ENCODE data around the gene MCC.
"Not testable (repeated sequence)": the region's sequence is repeated elsewhere in the genome, so short reads cannot be mapped to it uniquely, and the experiment has no call there.

The MCC gene

GRCh38 chr5:113463032-113463431 lies 25.2 kb downstream of the MCC start:
- Histone ChIP-seq H3K79me2 (ENCODE audit: low read length) (no peaks in the 10 kb centered on the region), H3K27ac (ENCODE audit: low read length) (no peak overlapping the region), H3K4me2 (ENCODE audit: low read depth, low read length) (no peak overlapping the region), H3K36me3 (replicated peaks; ENCODE audit: insufficient read depth, low read length) (no peaks in the 10 kb centered on the region), H3K9ac (ENCODE audit: low read length) (no peak overlapping the region), H2AFZ (ENCODE audit: low read length) (no peak overlapping the region), H3K4me1 (ENCODE audit: low read length) (no peaks in the 10 kb centered on the region), H3F3A (ENCODE audit: insufficient read depth, low read length) (no peaks in the 10 kb centered on the region), H3K9me3 (replicated peaks; ENCODE audit: insufficient read depth, low read length) (no peaks in the 10 kb centered on the region), H3K27me3 (replicated peaks; ENCODE audit: insufficient read depth, low read length) (no peaks in the 10 kb centered on the region), H4K20me1 (ENCODE audit: insufficient read depth, low read length) (no peaks in the 10 kb centered on the region), H3K9me2 (replicated peaks; ENCODE audit: insufficient read depth, low read length) (no peaks in the 10 kb centered on the region), H3K4me3 (ENCODE audit: low read length) (no peak overlapping the region)
- TF ChIP-seq CTCF (IDR thresholded peaks at IDR 0.05; ENCODE audit: low read length) (no peak), EZH2phosphoT487 (IDR thresholded peaks at IDR 0.05; ENCODE audit: low read length) (no peak), EZH2 (optimal IDR thresholded peaks at IDR 0.05; ENCODE audit: low read depth, low read length) (no peak)
- no peak for DNase-seq

- not testable (repeated sequence) for H3F3A ChIP-seq (ENCODE audit: insufficient read depth, low read length); H3K9ac ChIP-seq (ENCODE audit: low read length); H3K9me3 ChIP-seq (replicated peaks; ENCODE audit: insufficient read depth, low read length); H3K27me3 ChIP-seq (replicated peaks; ENCODE audit: insufficient read depth, low read length); H3K9me2 ChIP-seq (replicated peaks; ENCODE audit: insufficient read depth, low read length); H3K36me3 ChIP-seq (replicated peaks; ENCODE audit: insufficient read depth, low read length); H3K27ac ChIP-seq (ENCODE audit: low read length); H2AFZ ChIP-seq (ENCODE audit: low read length); H3K4me1 ChIP-seq (ENCODE audit: low read length); H4K20me1 ChIP-seq (ENCODE audit: insufficient read depth, low read length); DNase-seq; H3K4me2 ChIP-seq (ENCODE audit: low read depth, low read length); H3K4me3 ChIP-seq (ENCODE audit: low read length); H3K79me2 ChIP-seq (ENCODE audit: low read length)
Observed at GRCh38 chr5:113457106-113457505, 31.1 kb downstream of the MCC start.

- Histone ChIP-seq H3K9me3 (replicated peaks; ENCODE audit: insufficient read depth, low read length) (no peaks in the 10 kb centered on the region), H2AFZ (ENCODE audit: low read length) (no peak overlapping the region), H3K9me2 (replicated peaks; ENCODE audit: insufficient read depth, low read length) (no peaks in the 10 kb centered on the region), H3K4me2 (ENCODE audit: low read depth, low read length) (no peak overlapping the region), H3K27ac (ENCODE audit: low read length) (no peak overlapping the region), H4K20me1 (ENCODE audit: insufficient read depth, low read length) (no peaks in the 10 kb centered on the region), H3K27me3 (replicated peaks; ENCODE audit: insufficient read depth, low read length) (no peaks in the 10 kb centered on the region), H3F3A (ENCODE audit: insufficient read depth, low read length) (no peaks in the 10 kb centered on the region), H3K9ac (ENCODE audit: low read length) (no peak overlapping the region), H3K4me1 (ENCODE audit: low read length) (no peaks in the 10 kb centered on the region), H3K79me2 (ENCODE audit: low read length) (no peaks in the 10 kb centered on the region), H3K4me3 (ENCODE audit: low read length) (no peak overlapping the region), H3K36me3 (replicated peaks; ENCODE audit: insufficient read depth, low read length) (no peaks in the 10 kb centered on the region)
- TF ChIP-seq CTCF (IDR thresholded peaks at IDR 0.05; ENCODE audit: low read length): no peak
- no peak for TF ChIP-seq EZH2phosphoT487 (IDR thresholded peaks at IDR 0.05; ENCODE audit: low read length)
- DNase-seq: no peak
Observed at GRCh38 chr5:113452941-113453340, 35.3 kb downstream of the MCC start.

- Histone ChIP-seq H3F3A (ENCODE audit: insufficient read depth, low read length) (no peaks in the 10 kb centered on the region), H3K4me3 (ENCODE audit: low read length) (no peak overlapping the region), H3K27ac (ENCODE audit: low read length) (no peak overlapping the region), H3K36me3 (replicated peaks; ENCODE audit: insufficient read depth, low read length) (no peaks in the 10 kb centered on the region), H3K9me2 (replicated peaks; ENCODE audit: insufficient read depth, low read length) (no peaks in the 10 kb centered on the region), H2AFZ (ENCODE audit: low read length) (no peak overlapping the region), H3K9me3 (replicated peaks; ENCODE audit: insufficient read depth, low read length) (no peaks in the 10 kb centered on the region), H3K9ac (ENCODE audit: low read length) (no peak overlapping the region), H4K20me1 (ENCODE audit: insufficient read depth, low read length) (no peaks in the 10 kb centered on the region), H3K27me3 (replicated peaks; ENCODE audit: insufficient read depth, low read length) (no peaks in the 10 kb centered on the region), H3K79me2 (ENCODE audit: low read length) (no peaks in the 10 kb centered on the region), H3K4me1 (ENCODE audit: low read length) (no peaks in the 10 kb centered on the region), H3K4me2 (ENCODE audit: low read depth, low read length) (no peak overlapping the region)
- no peak for DNase-seq
- TF ChIP-seq EZH2 (optimal IDR thresholded peaks at IDR 0.05; ENCODE audit: low read depth, low read length) (no peak), EZH2phosphoT487 (IDR thresholded peaks at IDR 0.05; ENCODE audit: low read length) (no peak), CTCF (IDR thresholded peaks at IDR 0.05; ENCODE audit: low read length) (no peak)
Observed at GRCh38 chr5:113451797-113452196, 36.5 kb downstream of the MCC start.

Measured in MM.1S (cell line).